Left ventricle myocardium inferior (tissue), 1 donor: ENCODE measurements around the gene MBD5. TPM values are rescaled to one million over a fixed set of nuclear protein-coding genes. Genes with fewer than 3 reads are reported as not detected.

ENCODE experiments used
- DNase-seq: peaks from one replicate; pipeline ENCODE4 v3.0.0-alpha.2; 2020
- H3K27ac ChIP-seq: fragments of 200-600 bp; replicated peaks from 2 replicates; pipeline ENCODE4 v1.8.0; 2021
- H3K27me3 ChIP-seq: fragments of 200-600 bp; 2 replicates; pipeline ENCODE4 v1.8.0; 2021; ENCODE audit warnings: low read depth
- H3K36me3 ChIP-seq: fragments of 200-600 bp; 2 replicates; pipeline ENCODE4 v1.8.0; 2021
- H3K4me1 ChIP-seq: fragments of 200-600 bp; 2 replicates; pipeline ENCODE4 v1.8.0; 2021
- H3K4me3 ChIP-seq: fragments of 200-600 bp; 2 replicates; pipeline ENCODE4 v1.8.0; 2021; ENCODE audit warnings: mild to moderate bottlenecking, moderate library complexity
- H3K9me3 ChIP-seq: fragments of 200-600 bp; replicated peaks from 2 replicates; pipeline ENCODE4 v1.8.0; 2021
- CTCF ChIP-seq: fragments of 200-600 bp; IDR thresholded peaks from 2 replicates; pipeline ENCODE4 v1.8.0; 2021; ENCODE audit warnings: antibody characterized with exemption, mild to moderate bottlenecking, borderline replicate concordance
- intact Hi-C: fragments of 100-400 bp; cut with micrococcal nuclease; formaldehyde crosslinking; loops from one replicate; pipeline ENCODE4 v1.11.0; 2022
- long read RNA-seq: library from polyadenylated mRNA; unstranded; transcript quantifications from one replicate; pipeline ENCODE4 v2.0.0, GENCODE V29; 2021
- total RNA-seq: library from RNA; stranded (reverse); fragmentation: NEBNext Ultra II Directional; extraction: Animal tissue kit (Norgen Biotek cat#: 25700); gene quantifications from one replicate; pipeline ENCODE4 v1.2.1, GENCODE V29; 2021
- donor health status: DM: no; HTN: yes; CAD: no; lungs with severe emphysema.

The MBD5 gene
- 21.9 TPM for total RNA-seq
- long read RNA-seq, partial matches to known transcripts = 5 of 9 reads
- long read RNA-seq, other reads (novel, unspliced or antisense) = 3 of 9 reads

DNA sequence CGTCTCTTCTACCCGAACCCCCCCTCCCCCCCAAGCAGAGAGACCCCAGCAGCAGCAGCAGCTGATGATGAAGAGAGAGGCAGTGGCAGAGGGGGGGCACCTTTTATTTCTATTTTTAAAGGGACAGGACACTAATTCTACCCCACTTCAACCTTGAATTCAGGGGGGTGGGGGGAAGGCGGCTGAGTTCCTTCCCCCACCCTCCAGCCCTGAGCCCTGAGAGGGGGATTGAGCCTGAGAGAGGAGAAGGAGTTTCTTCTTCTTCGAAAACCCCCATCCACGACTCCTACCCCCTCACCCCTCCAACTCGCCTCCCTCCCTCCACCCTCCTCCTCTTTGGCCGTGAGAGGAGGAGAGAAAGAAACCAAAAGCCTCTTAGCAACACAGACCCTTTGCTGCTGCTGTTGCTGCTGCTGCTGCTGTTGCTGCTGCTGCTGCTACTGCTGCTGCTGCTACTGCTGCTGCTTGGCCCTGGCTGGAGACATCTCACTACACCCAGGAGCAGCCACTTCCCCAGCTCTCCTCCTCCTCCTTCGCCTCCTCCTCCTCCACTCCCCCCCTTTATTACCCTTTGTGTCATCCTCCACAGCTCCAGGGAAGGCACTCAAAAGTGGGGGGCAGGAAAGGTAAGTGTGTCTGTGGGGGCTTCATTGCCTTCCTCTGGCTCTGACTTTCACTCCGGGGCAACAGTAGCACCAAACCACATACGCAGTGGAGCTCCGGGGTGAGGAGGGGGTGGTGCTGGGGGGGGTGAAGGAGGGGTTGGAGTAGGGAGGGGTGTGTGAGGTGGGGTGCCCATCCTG lies at the start of gene MBD5:
MBD5 (plus strand) TSS at position 33 of the 803 bp plus-strand sequence.
- no peaks in the 10 kb centered on the region for H3K9me3 ChIP-seq
- H3K4me1 ChIP-seq = peaks cover 69% of the 10 kb centered on the region
- TF ChIP-seq CTCF = no peak
- no peaks in the 10 kb centered on the region for H3K27me3 ChIP-seq
- H3K27ac ChIP-seq = peak within 1 kb of the TSS; percentile 95
- no peak for DNase-seq
- H3K36me3 ChIP-seq = no peaks in the 10 kb centered on the region
- H3K4me3 ChIP-seq = peak within 1 kb of the TSS; percentile 85
- intact Hi-C loops = no loop called here

GRCh38 chr2:147976102-147976501 lies 44.8 kb upstream of the MBD5 start:
- Histone ChIP-seq H3K27ac (no peak overlapping the region), H3K4me1 (peaks cover 25% of the 10 kb centered on the region), H3K9me3 (no peaks in the 10 kb centered on the region), H3K27me3 (no peaks in the 10 kb centered on the region), H3K36me3 (peaks cover 13% of the 10 kb centered on the region), H3K4me3 (no peak overlapping the region)
- no peak for DNase-seq
- TF ChIP-seq CTCF = no peak
- intact Hi-C loops = no loop called here

- no peak for TF ChIP-seq CTCF
- no peak overlapping the region for H3K4me3 ChIP-seq
- H3K27ac ChIP-seq = no peak overlapping the region
- peaks cover 35% of the 10 kb centered on the region for H3K4me1 ChIP-seq
- H3K9me3 ChIP-seq = no peaks in the 10 kb centered on the region
- intact Hi-C loops = no loop called here
- DNase-seq = no peak
- peaks cover 9% of the 10 kb centered on the region for H3K36me3 ChIP-seq
- no peaks in the 10 kb centered on the region for H3K27me3 ChIP-seq
Measured at GRCh38 chr2:147977679-147978078, 43.2 kb upstream of the MBD5 start.

DNA sequence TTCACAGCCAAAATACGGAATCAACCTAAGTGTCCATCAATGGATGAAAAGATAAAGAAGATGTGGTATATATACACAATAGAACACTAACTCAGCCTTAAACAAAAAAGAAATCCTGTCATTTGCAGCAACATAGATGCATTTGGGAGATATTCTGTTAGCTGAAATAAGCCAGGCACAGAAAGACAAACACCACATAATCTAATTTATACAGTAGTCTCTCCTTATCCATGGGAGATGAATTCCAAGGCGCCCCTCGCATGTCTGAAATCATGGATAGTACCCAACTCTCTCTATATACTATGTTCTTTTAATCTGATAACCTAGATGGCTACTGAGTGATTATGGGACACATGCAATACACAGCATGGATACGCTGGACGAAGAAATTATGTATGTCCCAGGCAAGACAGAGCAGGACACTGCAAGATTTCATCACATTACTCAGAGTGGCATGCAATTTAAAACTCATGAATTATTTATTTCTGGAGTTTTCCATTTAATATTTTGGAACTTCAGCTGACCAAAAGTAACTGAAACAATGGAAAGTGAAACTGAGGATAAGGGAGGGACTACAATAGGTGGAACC lies 39.9 kb upstream of the MBD5 start:
- no peaks in the 10 kb centered on the region for H3K36me3 ChIP-seq
- no peak overlapping the region for H3K27ac ChIP-seq
- no peak for TF ChIP-seq CTCF
- H3K27me3 ChIP-seq = no peaks in the 10 kb centered on the region
- peaks cover 27% of the 10 kb centered on the region for H3K4me1 ChIP-seq
- intact Hi-C loops = loop anchor here (10.0 kb wide), 1 partner anchor 524 kb away; no protein-coding TSS in a partner anchor
- no peak for DNase-seq
- no peak overlapping the region for H3K4me3 ChIP-seq
- no peaks in the 10 kb centered on the region for H3K9me3 ChIP-seq

GRCh38 chr2:147989102-147989501 lies 31.8 kb upstream of the MBD5 start:
- Histone ChIP-seq H3K36me3 (no peaks in the 10 kb centered on the region), H3K4me1 (peaks cover 11% of the 10 kb centered on the region), H3K9me3 (no peaks in the 10 kb centered on the region), H3K27ac (no peak overlapping the region), H3K4me3 (no peak overlapping the region), H3K27me3 (no peaks in the 10 kb centered on the region)
- DNase-seq = no peak
- TF ChIP-seq CTCF = no peak
- intact Hi-C loops = loop anchor here (10.0 kb wide), 1 partner anchor 516 kb away; no protein-coding TSS in a partner anchor
